Loucy (cell line): ENCODE measurements around the gene MGMT.

Source experiments
- H2AFZ ChIP-seq: fragments of 200-600 bp; sonication (generic); 2 replicates; pipeline ENCODE4 v1.6.0; 2016; ENCODE audit warnings: antibody characterized with exemption, mild to moderate bottlenecking, low read length, moderate library complexity
- H3F3A ChIP-seq: fragments of 200-600 bp; 2 replicates; pipeline ENCODE4 v1.6.0; 2016; ENCODE audit warnings: antibody characterized with exemption, low read depth, mild to moderate bottlenecking
- H3K27me3 ChIP-seq: fragments of 200-600 bp; sonication (generic); 2 replicates; pipeline ENCODE4 v1.6.1; 2014; ENCODE audit warnings: low read length, mild to moderate bottlenecking; ENCODE audit not compliant: insufficient read depth, poor library complexity, severe bottlenecking
- H3K36me3 ChIP-seq: fragments of 200-600 bp; sonication (generic); 2 replicates; pipeline ENCODE4 v1.6.1; 2016; ENCODE audit warnings: low read length; ENCODE audit not compliant: insufficient read depth
- H3K4me1 ChIP-seq: fragments of 200-600 bp; sonication (generic); 2 replicates; pipeline ENCODE4 v1.5.1; 2014; ENCODE audit warnings: low read length, mild to moderate bottlenecking; ENCODE audit not compliant: insufficient read depth, poor library complexity, severe bottlenecking
- H3K4me2 ChIP-seq: fragments of 200-600 bp; sonication (generic); 2 replicates; pipeline ENCODE4 v1.6.0; 2014; ENCODE audit warnings: antibody characterized with exemption, low read length, low read depth, mild to moderate bottlenecking; ENCODE audit not compliant: poor library complexity, severe bottlenecking
- H3K4me3 ChIP-seq: fragments of 200-600 bp; sonication (generic); 2 replicates; pipeline ENCODE4 v1.5.1; 2014; ENCODE audit warnings: low read length, mild to moderate bottlenecking, mixed read lengths; ENCODE audit not compliant: poor library complexity, severe bottlenecking
- H3K79me2 ChIP-seq: fragments of 200-600 bp; sonication (generic); 2 replicates; pipeline ENCODE4 v1.6.1; 2014; ENCODE audit warnings: low read length; ENCODE audit not compliant: insufficient read depth
- H3K9ac ChIP-seq: fragments of 200-600 bp; sonication (generic); 2 replicates; pipeline ENCODE4 v1.6.0; 2014; ENCODE audit warnings: mild to moderate bottlenecking, low read depth, low read length, moderate library complexity; ENCODE audit not compliant: poor library complexity, severe bottlenecking
- H3K9me2 ChIP-seq: fragments of 200-600 bp; sonication (generic); replicated peaks from 2 replicates; pipeline ENCODE4 v1.6.1; 2016; ENCODE audit warnings: low read depth, low read length, mixed read lengths
- H3K9me3 ChIP-seq: fragments of 200-600 bp; sonication (generic); 2 replicates; pipeline ENCODE4 v1.6.1; 2014; ENCODE audit warnings: mild to moderate bottlenecking, antibody characterized with exemption, low read length, low read depth; ENCODE audit not compliant: insufficient read depth
- H4K20me1 ChIP-seq: fragments of 200-600 bp; sonication (generic); 2 replicates; pipeline ENCODE4 v1.6.0; 2014; ENCODE audit warnings: antibody characterized with exemption, low read length, mild to moderate bottlenecking; ENCODE audit not compliant: insufficient read depth, poor library complexity, severe bottlenecking
- EZH2phosphoT487 ChIP-seq: fragments of 200-600 bp; IDR thresholded peaks from 2 replicates; pipeline ENCODE4 v1.6.1; 2018; ENCODE audit warnings: antibody characterized with exemption, mild to moderate bottlenecking, moderate library complexity, borderline replicate concordance
- TF ChIP-seq, protein P1 (sequence below): fragments of 200-600 bp; sonication (generic); conservative IDR thresholded peaks from 2 replicates; pipeline ENCODE4 v1.5.1; 2014; ENCODE audit warnings: mild to moderate bottlenecking, antibody characterized with exemption, low read length

The MGMT gene

GRCh38 chr10:129511758-129512157 lies 44.7 kb downstream of the MGMT start:
- H3K36me3 ChIP-seq: no peaks in the 10 kb centered on the region
- H3K79me2 ChIP-seq: peaks cover 25% of the 10 kb centered on the region; the same call in 1 of the 2 replicates
- no peaks in the 10 kb centered on the region for H3K9me3 ChIP-seq
- H3F3A ChIP-seq: no peaks in the 10 kb centered on the region
- H3K4me3 ChIP-seq: no peak overlapping the region
- H2AFZ ChIP-seq: no peak overlapping the region
- H3K4me2 ChIP-seq: no peak overlapping the region
- H3K9ac ChIP-seq: no peak overlapping the region
- H3K27me3 ChIP-seq: no peaks in the 10 kb centered on the region
- no peak for TF ChIP-seq EZH2phosphoT487
- TF ChIP-seq, protein P1, sequence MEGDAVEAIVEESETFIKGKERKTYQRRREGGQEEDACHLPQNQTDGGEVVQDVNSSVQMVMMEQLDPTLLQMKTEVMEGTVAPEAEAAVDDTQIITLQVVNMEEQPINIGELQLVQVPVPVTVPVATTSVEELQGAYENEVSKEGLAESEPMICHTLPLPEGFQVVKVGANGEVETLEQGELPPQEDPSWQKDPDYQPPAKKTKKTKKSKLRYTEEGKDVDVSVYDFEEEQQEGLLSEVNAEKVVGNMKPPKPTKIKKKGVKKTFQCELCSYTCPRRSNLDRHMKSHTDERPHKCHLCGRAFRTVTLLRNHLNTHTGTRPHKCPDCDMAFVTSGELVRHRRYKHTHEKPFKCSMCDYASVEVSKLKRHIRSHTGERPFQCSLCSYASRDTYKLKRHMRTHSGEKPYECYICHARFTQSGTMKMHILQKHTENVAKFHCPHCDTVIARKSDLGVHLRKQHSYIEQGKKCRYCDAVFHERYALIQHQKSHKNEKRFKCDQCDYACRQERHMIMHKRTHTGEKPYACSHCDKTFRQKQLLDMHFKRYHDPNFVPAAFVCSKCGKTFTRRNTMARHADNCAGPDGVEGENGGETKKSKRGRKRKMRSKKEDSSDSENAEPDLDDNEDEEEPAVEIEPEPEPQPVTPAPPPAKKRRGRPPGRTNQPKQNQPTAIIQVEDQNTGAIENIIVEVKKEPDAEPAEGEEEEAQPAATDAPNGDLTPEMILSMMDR: no peak
- H4K20me1 ChIP-seq: no peaks in the 10 kb centered on the region
- no peaks in the 10 kb centered on the region for H3K9me2 ChIP-seq
- peaks cover 5% of the 10 kb centered on the region for H3K4me1 ChIP-seq

DNA sequence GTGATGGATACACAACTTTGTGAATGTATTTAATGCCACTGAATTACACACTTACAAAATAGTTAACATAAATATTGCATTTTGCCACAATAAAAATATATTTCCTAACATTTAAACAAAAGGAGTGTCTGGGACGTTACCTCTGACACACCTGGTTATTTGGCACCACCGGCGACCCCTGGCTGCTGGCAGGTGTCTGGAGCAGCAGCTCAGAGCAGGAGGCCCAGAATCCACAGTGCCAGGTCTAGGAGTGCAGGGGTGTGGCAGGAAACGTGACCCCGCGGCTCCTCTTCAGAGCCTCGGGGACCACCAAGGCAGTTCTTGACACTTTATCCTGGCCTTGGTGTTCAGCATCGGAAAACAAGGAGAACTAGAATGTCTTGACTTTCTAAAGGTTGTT lies 46.3 kb downstream of the MGMT start:
- Histone ChIP-seq H3K9me3 (no peaks in the 10 kb centered on the region), H2AFZ (no peak overlapping the region), H3K36me3 (no peaks in the 10 kb centered on the region), H3K9me2 (no peaks in the 10 kb centered on the region), H3F3A (no peaks in the 10 kb centered on the region), H3K4me3 (no peak overlapping the region), H4K20me1 (no peaks in the 10 kb centered on the region), H3K27me3 (no peaks in the 10 kb centered on the region), H3K79me2 (peaks cover 17% of the 10 kb centered on the region; the same call in 1 of the 2 replicates), H3K4me2 (no peak overlapping the region), H3K4me1 (peaks cover 14% of the 10 kb centered on the region), H3K9ac (no peak overlapping the region)
- TF ChIP-seq, protein P1: no peak
- TF ChIP-seq EZH2phosphoT487: no peak

GRCh38 chr10:129514568-129515451 lies 47.8 kb downstream of the MGMT start:
- Histone ChIP-seq H2AFZ (no peak overlapping the region), H3K36me3 (no peaks in the 10 kb centered on the region), H3K9me2 (no peaks in the 10 kb centered on the region), H3K27me3 (no peaks in the 10 kb centered on the region), H3F3A (no peaks in the 10 kb centered on the region), H3K9me3 (no peaks in the 10 kb centered on the region), H4K20me1 (no peaks in the 10 kb centered on the region), H3K4me3 (no peak overlapping the region), H3K79me2 (peaks cover 17% of the 10 kb centered on the region; the same call in 1 of the 2 replicates), H3K4me2 (peak overlapping the region; percentile 35), H3K4me1 (peaks cover 14% of the 10 kb centered on the region), H3K9ac (peak overlapping the region; percentile 19)
- no peak for TF ChIP-seq EZH2phosphoT487
- TF ChIP-seq, protein P1: no peak
